GM12874 (cell line): ENCODE data around the gene HADHA.

Experiments
- CTCF ChIP-seq: IDR thresholded peaks from 2 replicates; pipeline ENCODE4 v1.5.1; 2011; ENCODE audit warnings: low read depth, mild to moderate bottlenecking, control low read depth, low read length, moderate library complexity; ENCODE audit not compliant: insufficient read depth

HADHA gene

GRCh38 chr2:26279886-26280285 lies 35.5 kb upstream of the HADHA start:
- TF ChIP-seq CTCF = no peak

- no peak for TF ChIP-seq CTCF
Measured at GRCh38 chr2:26276484-26277227, 32.2 kb upstream of the HADHA start.

- no peak for TF ChIP-seq CTCF
Measured at GRCh38 chr2:26274058-26274613, 29.7 kb upstream of the HADHA start.

GRCh38 chr2:26273501-26273900 lies 29.1 kb upstream of the HADHA start:
- no peak for TF ChIP-seq CTCF

GRCh38 chr2:26270373-26270772 lies 25.9 kb upstream of the HADHA start:
- TF ChIP-seq CTCF = no peak

- no peak for TF ChIP-seq CTCF
Measured at GRCh38 chr2:26269571-26270158, 25.2 kb upstream of the HADHA start.

GRCh38 chr2:26268213-26268612 lies 23.8 kb upstream of the HADHA start:
- TF ChIP-seq CTCF = no peak
